ENCODE results near the gene IFNGR1.

DNA sequence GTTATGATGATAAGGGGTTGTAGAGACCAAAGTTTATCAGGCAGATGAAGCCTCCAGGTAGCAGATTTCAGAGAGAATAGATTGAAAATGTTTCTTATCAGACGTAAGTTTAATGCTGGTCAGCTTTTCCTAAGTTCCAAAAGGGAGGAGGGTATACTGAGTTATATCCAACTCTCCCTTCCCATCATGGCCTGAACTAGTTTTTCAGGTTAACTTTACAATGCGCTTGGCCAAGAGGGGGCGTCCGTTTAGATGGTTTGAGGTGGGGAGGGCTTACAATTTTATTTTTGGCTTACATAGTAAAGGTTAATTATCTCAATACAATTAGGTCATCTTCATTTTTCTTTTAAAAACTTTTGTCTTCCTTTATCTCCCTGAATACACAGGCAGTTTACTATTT is 26.4 kb downstream of the IFNGR1 start:
- TF ChIP-seq, protein P1, sequence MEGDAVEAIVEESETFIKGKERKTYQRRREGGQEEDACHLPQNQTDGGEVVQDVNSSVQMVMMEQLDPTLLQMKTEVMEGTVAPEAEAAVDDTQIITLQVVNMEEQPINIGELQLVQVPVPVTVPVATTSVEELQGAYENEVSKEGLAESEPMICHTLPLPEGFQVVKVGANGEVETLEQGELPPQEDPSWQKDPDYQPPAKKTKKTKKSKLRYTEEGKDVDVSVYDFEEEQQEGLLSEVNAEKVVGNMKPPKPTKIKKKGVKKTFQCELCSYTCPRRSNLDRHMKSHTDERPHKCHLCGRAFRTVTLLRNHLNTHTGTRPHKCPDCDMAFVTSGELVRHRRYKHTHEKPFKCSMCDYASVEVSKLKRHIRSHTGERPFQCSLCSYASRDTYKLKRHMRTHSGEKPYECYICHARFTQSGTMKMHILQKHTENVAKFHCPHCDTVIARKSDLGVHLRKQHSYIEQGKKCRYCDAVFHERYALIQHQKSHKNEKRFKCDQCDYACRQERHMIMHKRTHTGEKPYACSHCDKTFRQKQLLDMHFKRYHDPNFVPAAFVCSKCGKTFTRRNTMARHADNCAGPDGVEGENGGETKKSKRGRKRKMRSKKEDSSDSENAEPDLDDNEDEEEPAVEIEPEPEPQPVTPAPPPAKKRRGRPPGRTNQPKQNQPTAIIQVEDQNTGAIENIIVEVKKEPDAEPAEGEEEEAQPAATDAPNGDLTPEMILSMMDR (IDR thresholded peaks at IDR 0.05 in 4 of 5, conservative IDR thresholded peaks at IDR 0.05 in 1 of 5), result no peak
- TF ChIP-seq POLR2A (IDR thresholded peaks at IDR 0.05), result no peak

Data from gastrocnemius medialis (tissue), 4 donors.